SJSA1 (cell line): ENCODE results near the gene LCN9. TPM values are rescaled to one million over a fixed set of nuclear protein-coding genes. Genes with fewer than 3 reads are reported as not detected.

Experiments
- DNase-seq, 2 experiments: peaks; one replicate each; pipeline ENCODE4 v3.0.0-alpha.2; 2015 to 2020; ENCODE audit warnings: low spot score in 2 of 2, low read depth in 1 of 2
- H3K27ac ChIP-seq: fragments of 250-450 bp; sonication (Bioruptor Pico); 2 replicates; pipeline ENCODE4 v1.5.1; 2020; ENCODE audit warnings: mild to moderate bottlenecking, moderate library complexity
- H3K27me3 ChIP-seq: fragments of 250-450 bp; sonication (Bioruptor Pico); replicated peaks from 2 replicates; pipeline ENCODE4 v1.5.1; 2020; ENCODE audit warnings: mild to moderate bottlenecking, moderate library complexity
- H3K36me3 ChIP-seq: fragments of 250-450 bp; sonication (Bioruptor Pico); 2 replicates; pipeline ENCODE4 v1.5.1; 2020; ENCODE audit warnings: mild to moderate bottlenecking
- H3K4me1 ChIP-seq: fragments of 250-450 bp; sonication (Bioruptor Pico); replicated peaks from 2 replicates; pipeline ENCODE4 v1.6.1; 2021; ENCODE audit warnings: mild to moderate bottlenecking
- H3K4me3 ChIP-seq: fragments of 250-450 bp; sonication (Bioruptor Pico); 2 replicates; pipeline ENCODE4 v1.5.1; 2020; ENCODE audit warnings: mild to moderate bottlenecking
- H3K9me3 ChIP-seq: fragments of 250-450 bp; sonication (Bioruptor Pico); replicated peaks from 2 replicates; pipeline ENCODE4 v1.5.1; 2020; ENCODE audit warnings: mild to moderate bottlenecking
- total RNA-seq: library from RNA; depleted of rRNA; stranded (reverse); fragments of >200 nt; shearing (Covaris generic); gene quantifications from 2 replicates; pipeline ENCODE4 v1.2.3, GENCODE V29; 2014; rRNA removed

Gene LCN9
- total RNA-seq, 1 experiment from 2014 or later, result not detected

- no peak overlapping the region for H3K4me3 ChIP-seq
Measured at GRCh38 chr9:135715056-135715595, 52.0 kb downstream of the LCN9 start.

GRCh38 chr9:135716045-135716444, 52.9 kb downstream of the LCN9 start:
- DNase-seq, result no peak
- Histone ChIP-seq H3K4me1 (no peaks in the 10 kb centered on the region), H3K36me3 (no peaks in the 10 kb centered on the region), H3K27ac (no peak overlapping the region), H3K4me3 (no peak overlapping the region), H3K9me3 (no peaks in the 10 kb centered on the region), H3K27me3 (peaks cover 33% of the 10 kb centered on the region)

More at GRCh38 chr9:135715056-135715595, 52.0 kb downstream of the LCN9 start:
- DNase-seq, result no peak
- Histone ChIP-seq H3K4me1 (no peaks in the 10 kb centered on the region), H3K27me3 (peaks cover 33% of the 10 kb centered on the region), H3K36me3 (no peaks in the 10 kb centered on the region), H3K27ac (no peak overlapping the region), H3K9me3 (no peaks in the 10 kb centered on the region)

Other genes starting within 250 kb of the LCN9 start
- 11.0 and 16.8 TPM in 2 replicates for gene PPP1R26, start 183.5 kb upstream of the LCN9 start, total RNA-seq
- 12.6 and 21.3 TPM in 2 replicates for gene MRPS2, start 162.6 kb upstream of the LCN9 start, total RNA-seq
- gene LCN1, start 141.9 kb upstream of the LCN9 start, total RNA-seq, result not detected in 2 replicates
- gene OBP2A, start 117.2 kb upstream of the LCN9 start, total RNA-seq, result not detected in 2 replicates
- gene PAEP, start 101.6 kb upstream of the LCN9 start, total RNA-seq, result not detected in 2 replicates
- not detected in 2 replicates for gene GLT6D1, start 23.8 kb upstream of the LCN9 start, total RNA-seq
- not detected in 2 replicates for gene SOHLH1, start 36.2 kb downstream of the LCN9 start, total RNA-seq
- not detected in 2 replicates for gene KCNT1, start 38.9 kb downstream of the LCN9 start, total RNA-seq
- gene CAMSAP1, start 244.2 kb downstream of the LCN9 start, total RNA-seq, result 16.6 and 17.4 TPM in 2 replicates